Kidney capillary endothelial cell (primary cell): Measurements from ENCODE around the gene SPON1.
"Not testable (repeated sequence)": the region's sequence is repeated elsewhere in the genome, so short reads cannot be mapped to it uniquely, and the experiment has no call there.

Source experiments
- DNase-seq: peaks from one replicate; pipeline ENCODE4 v3.0.0-alpha.2; 2018; ENCODE audit warnings: low spot score

Gene SPON1

DNA sequence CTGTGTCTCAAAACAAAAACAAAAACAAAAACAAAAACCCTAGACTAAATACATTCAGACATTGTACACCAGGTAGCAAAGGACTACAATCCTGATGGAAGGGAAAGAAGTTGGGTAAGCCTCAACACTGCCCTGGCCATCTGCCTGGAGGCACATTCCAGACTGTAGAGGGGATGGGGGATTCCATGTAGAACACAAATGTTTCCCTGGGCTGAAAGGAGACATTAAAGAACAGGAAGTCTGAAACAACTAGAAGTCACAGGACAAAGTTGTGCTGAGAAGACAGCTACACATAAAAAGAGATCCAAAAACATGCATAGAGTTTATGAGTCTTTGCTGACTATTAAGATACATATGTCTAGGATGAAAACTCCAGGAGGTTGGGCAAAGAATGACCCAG, 312.6 kb downstream of the SPON1 start:
- no peak for DNase-seq

DNA sequence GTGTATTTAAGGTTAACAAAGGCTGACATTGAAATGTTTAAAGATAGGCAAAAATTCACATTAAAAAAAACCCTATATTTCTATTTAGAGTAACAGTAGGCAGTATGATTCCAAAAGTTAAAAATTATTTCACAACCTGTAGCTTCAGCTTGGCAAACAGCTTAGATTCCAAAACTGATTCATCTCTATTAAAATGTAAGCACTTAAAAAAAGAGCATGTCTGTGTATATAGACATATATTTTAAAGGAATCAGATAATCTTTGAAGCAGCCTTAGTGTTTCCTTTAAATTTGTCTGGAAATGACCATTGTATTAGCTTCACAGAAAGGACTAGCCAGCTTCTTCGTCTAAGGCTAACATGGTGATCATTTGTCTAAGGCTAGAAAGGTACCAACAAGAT, 316.3 kb downstream of the SPON1 start:
- DNase-seq, result not testable (repeated sequence)

DNA sequence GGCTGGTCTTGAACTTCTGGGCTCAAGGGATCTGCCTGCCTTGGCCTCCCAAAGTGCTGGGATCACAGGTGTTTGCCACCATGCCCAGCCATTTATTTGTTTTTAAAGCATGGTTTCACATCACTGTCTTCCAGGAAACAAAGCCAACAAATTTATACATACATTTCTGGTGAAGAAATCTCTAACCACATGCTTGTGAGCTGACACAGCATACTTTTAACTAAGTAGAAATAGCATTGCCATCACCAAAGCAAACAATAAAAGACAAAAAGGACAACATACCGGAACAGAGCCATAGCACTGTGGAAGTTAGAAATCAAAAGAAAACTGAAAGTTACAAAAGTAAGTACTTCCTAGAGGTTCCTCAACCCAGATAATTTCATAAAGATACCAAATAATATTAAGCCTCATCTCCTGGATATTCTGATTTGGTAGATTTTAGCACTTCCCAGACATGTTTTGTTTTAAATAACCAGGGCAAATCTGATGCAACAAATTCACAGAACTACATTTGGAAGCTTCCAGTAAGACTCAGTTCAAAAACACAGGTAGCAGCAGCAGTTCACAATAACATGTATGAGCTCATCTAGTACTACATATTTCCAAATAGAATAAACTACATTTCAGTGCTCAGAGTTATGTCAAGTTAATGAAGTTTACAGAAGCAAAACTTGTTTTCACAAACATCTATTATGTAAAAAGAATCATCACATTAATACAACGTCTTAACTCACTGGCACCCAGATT, 325.8 kb downstream of the SPON1 start:
- no peak for DNase-seq

DNA sequence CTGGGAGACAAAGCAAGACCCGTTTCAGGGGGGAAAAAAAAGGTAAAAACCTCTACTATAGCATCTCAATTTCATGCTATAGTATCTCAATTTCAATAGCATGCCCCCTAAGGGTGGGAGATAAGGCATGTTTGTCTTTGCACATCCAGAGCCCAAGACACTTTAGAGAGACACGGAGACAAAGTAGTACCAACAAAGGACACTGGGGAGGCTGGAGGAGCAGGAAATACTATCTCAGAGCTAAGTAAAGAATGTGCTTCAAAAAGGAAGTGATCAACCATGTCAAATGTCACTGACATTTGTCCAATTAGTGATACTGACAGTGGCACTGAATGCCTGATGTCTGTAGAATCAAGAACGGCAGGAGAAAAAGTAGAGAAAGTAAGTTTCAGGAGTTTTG, 327.9 kb downstream of the SPON1 start:
- no peak for DNase-seq

DNA sequence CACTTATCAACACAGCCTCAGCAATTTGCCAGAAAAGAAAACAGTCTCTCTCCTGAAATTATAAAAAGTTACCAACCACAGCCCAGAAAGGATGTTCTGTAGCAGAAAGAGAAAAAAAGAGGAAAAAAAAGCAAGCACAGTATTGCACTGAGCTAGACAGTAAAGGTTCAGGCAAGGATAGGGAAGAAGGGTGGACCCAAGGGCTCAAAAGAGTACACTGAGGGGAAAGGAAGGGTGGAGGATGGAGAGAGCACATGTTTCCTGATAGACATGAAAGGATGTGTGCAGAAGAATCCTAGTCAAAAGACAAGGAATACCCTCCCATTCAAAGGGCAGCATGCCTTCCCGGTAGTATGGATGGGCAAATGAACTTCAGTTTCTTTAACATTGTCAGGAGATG, 337.4 kb downstream of the SPON1 start:
- DNase-seq, result no peak

DNA sequence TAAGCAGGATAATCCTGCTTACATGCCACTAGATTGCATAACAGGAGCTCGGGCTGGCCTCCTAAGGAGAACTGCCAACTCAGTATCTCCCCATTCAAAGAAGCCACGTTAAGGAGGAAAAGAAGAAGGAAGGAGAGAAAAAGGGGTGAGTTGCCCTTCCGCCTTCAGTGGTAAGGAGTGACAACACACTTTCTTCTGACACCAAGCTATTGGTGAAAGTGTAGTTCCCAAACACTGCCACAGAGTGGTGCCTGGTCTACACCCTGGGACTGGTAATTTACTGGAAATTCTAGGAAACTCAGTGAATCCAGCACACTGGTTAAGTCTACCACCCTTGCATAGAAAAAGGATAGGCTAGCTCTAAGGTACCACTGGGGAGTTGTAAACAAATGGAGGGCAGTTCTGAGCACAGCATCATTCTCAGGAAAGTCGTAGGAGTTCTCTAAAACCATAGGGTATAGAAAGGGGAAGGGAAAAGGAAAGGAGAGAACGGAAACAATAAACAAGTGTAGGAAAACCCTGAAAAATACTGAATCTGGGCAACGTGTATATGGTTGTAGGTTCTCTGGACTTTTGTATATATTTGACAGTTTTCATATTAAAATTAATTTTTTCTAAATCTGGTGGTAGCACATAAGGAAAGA, 338.3 kb downstream of the SPON1 start:
- peak; percentile 70 for DNase-seq

DNA sequence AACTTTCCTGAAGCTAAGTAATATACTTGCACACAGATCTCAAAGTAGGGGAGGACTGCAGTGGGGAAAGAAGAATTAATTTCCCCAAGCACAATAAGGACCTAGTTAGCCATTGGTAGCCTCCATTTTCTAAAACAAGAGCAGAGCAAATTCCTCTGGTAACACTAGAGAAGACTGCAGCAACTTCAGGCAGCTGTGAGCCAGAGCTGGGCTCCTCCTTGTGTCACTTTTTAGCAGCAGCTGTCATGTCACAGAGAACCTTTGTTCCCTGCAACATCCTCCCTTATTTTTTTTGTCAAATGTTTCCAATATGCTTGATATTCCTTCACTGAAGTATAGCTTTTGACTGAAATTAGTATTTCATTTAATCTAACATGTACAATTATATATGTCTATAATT, 342.1 kb downstream of the SPON1 start:
- no peak for DNase-seq

DNA sequence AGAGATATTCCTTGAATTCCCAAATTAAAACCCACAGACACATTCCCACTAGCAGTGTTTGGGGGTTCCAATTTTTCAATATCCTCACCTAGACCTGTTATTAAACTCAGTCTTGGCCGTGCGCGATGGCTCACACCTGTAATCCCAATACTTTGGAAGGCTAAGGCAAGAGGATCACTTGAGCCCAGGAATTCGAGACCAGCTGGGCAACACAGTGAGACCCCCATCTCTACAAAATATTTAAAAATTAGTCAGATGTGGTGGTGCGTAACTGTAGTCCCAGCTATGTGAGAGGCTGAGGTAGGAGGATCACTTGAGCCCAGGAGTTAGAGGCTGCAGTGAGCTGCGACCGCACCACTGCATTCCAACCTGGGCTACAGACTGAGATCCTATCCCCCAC, 343.1 kb downstream of the SPON1 start:
- DNase-seq, result no peak

DNA sequence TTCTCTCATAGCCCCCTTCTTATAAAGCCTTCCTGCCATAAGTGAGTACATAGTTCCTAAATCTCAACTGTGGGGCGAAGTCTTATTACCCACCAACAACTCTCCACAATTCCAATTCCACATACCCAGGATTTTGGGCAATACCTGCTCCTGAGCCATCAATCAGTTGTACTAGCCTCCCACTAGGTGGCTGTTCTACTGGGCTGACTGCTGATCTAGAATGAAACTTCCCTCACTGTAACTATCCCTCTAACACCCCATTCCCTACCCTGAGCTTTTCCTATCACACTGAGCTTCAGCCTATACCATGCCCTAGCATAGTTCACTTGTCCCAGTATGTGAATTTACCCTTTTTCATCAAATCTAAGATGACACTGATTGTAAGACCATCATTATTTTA, 344.0 kb downstream of the SPON1 start:
- DNase-seq, result no peak

DNA sequence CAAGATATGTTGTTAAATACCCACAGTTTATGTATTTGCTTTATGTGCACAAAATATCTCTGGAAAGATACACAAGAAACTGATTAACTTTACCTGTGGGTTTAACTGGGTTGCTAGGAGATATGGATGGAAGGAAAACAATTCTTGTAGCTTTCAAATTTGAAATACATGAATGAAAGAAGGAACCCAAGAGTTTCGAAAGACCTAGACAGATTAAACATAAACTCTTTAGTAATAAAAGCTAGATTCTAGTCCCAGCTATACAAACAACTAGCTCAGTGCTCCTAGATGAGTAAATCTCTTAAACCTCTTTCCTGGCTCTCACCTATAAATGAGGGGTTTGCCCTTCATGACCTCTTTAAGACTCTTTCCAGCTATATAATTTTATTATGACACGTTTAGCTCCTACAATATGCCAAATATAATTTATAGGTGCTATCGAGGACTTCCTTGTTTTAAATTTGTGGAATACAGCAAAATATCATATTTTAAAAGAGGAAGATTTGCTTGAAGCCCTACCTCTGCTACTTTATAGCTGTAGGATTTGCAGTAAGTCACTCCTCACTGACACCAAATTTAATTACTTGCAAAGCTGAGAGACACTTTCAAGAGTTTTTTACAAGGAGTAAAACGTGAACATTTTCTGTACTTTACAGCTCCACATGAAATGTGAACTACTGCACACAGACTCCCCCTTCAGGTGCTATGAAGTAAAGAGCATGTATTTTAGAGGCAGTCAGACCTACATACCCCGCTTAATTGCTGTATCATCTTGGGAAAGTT, 345.8 kb downstream of the SPON1 start:
- peak; percentile 48 for DNase-seq

DNA sequence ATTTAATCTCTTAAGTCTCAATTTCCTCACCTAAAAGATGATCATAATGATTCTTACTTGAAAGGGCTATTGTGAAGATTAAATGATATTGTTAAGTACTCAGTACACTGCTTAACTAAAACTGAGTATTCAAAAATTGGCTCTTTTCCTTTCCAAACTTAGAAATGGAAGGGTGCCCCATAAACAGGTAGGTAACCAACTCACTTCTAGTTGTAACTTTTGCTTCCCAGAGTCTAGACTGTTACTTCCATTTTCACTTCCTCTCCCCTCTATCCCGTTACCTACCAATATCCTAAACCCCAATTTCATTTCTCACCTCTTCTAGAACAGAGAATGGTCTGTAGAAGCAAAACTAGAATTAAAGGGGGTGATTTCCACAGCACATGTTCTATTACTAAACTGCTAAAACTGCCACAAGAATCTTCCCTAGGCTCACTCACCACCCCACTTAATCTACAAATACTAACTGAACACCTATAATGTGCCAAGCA, 346.4 kb downstream of the SPON1 start:
- DNase-seq, result no peak

DNA sequence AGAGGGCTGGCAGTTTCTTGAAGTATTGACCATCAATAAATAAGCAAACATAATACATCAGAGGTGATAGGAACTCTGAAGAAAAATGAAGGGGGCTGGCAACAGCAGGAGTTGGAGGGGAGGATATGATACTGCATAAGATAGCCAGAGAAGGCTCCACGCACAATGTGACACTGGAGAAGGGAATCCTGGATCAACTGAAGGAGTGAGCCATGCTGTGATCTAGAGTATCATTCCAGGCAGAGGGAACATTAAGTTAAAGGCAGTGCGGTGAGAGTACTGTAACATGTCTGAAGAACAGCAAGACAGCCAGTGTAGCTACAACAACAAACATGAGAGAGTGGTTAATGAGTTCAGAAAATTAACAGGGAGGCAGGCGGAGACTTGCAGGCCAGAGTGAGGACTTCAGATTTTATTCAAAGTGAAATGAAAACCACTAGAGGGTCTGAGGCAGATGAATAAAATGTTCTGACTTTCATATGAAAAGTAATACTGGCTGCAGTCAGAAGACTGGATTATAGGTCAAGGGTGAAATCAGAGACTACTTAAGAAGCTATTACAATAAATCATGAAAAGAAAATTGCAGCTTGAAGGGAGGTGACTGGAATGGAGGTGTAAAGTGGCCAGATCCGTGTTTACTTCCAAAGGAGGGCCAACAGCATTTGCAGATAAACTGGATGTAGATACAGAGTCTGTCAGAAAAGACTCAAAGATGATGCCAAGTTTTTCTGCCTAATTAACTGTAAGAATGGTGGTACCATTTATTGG, 347.1 kb downstream of the SPON1 start:
- DNase-seq, result no peak

DNA sequence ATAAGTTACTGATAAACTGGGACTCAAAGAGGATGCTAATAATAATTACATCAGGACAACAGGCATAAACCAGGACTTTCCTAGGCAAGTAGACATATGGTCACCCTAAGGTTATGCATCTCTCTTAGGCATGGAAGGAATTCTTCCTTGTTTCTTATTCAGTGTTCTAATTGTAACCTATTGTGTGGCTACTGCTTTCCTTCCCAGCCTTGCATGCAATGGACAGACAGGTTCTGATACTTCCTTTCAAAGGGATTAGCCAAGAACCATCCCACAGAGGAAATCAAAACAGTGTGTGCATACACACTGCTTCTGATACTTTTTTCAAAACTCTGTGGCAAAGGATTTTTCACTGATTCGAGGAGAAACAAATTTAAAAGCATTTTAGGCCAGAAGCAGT, 348.2 kb downstream of the SPON1 start:
- no peak for DNase-seq

DNA sequence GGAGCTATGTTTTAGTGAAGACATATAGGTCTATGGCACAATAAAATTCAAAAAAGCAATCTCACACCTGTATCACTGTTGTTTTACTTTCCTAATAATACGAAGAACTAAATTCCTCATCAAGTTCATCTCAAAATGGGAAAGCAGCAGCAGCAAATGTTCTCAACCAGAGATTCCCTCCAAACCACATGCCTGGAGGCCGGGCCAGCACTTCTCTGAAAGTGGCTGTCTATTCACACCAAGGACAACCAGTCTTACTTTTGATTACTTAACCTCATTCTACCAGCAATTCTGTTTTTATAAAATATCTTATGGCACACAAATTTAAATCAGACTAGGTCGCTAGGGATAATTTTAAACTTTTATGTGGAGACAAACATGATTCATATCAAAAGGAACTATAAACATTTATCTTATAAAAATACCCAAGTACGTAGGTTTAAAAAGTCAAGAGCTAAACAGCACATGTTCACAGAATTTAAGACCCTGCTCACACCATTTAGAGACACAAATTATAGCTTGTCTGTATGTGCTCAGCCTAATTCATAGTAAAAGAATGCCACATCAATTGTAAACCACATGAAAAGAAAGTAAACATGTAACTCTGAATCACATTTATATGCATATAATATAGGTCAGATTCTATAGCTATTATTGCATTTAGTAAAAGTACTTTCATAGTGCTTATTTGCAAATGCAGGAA, 350.4 kb downstream of the SPON1 start:
- DNase-seq, result no peak

DNA sequence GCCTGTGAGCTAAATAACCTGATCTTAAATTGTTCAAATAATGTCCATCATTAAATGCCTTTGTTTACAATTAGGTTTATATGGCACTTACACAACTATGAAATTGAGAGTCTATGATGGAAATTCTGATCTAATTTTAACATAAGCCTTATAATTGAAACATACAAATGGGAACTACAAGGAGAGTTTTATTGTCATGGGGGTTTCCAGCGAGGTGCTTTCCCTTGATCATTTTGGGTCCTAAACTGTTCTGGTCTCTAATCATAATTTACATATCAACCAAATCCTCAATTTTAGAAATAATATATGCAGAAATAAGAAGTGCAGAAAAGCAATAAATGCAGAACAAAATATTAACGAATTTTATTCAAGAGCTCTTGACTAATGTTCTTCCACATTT, 351.6 kb downstream of the SPON1 start:
- no peak for DNase-seq

DNA sequence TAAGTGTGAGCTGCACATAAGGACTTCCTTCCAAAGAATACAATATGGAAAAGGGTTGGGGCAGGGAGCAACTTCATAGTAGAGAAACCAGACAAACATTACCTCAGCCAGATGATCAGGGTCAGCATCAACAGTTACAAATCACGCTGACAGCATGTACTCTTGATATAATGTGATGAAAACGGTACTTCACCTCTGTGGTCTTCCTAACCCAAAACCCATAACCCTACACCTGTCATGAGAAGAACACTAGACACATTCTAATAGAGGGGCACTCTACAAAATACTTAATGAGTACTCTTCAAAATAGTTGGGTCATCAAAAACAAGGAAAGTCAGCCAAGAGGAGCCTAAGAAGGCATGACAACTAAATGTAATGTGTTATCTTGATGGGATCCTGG, 352.6 kb downstream of the SPON1 start:
- no peak for DNase-seq
